Measurements from ENCODE around the gene PCNX1. TPM values are rescaled to one million over a fixed set of nuclear protein-coding genes. Genes with fewer than 3 reads are reported as not detected.

Gene PCNX1
- total and polyA plus RNA-seq, 2 experiments from 2014 or later, result 10.0 to 64.2 TPM

- Histone ChIP-seq H3K36me3 (replicated peaks; ENCODE audit: insufficient read depth, low read depth) (no peaks in the 10 kb centered on the region), H4K20me1 (ENCODE audit: insufficient read depth, poor library complexity, severe bottlenecking) (no peaks in the 10 kb centered on the region), H3K4me2 (no peak overlapping the region), H3K4me1 (ENCODE audit: insufficient read depth) (no peaks in the 10 kb centered on the region), H3K79me2 (no peaks in the 10 kb centered on the region), H3K9me2 (replicated peaks; ENCODE audit: insufficient read depth) (no peaks in the 10 kb centered on the region), H3K27ac (peak overlapping the region; percentile 44), H3K27me3 (peaks cover 2% of the 10 kb centered on the region), H3K9me3 (ENCODE audit: low read depth) (no peaks in the 10 kb centered on the region), H2AFZ (no peak overlapping the region), H3K4me3 (no peak overlapping the region)
- no peak for TF ChIP-seq EZH2 (IDR thresholded peaks at IDR 0.05; ENCODE audit: borderline replicate concordance)
- no peak for TF ChIP-seq EZH2phosphoT487 (IDR thresholded peaks at IDR 0.05; ENCODE audit: low read depth, severe bottlenecking, unreplicated experiment)
- TF ChIP-seq, protein P1, sequence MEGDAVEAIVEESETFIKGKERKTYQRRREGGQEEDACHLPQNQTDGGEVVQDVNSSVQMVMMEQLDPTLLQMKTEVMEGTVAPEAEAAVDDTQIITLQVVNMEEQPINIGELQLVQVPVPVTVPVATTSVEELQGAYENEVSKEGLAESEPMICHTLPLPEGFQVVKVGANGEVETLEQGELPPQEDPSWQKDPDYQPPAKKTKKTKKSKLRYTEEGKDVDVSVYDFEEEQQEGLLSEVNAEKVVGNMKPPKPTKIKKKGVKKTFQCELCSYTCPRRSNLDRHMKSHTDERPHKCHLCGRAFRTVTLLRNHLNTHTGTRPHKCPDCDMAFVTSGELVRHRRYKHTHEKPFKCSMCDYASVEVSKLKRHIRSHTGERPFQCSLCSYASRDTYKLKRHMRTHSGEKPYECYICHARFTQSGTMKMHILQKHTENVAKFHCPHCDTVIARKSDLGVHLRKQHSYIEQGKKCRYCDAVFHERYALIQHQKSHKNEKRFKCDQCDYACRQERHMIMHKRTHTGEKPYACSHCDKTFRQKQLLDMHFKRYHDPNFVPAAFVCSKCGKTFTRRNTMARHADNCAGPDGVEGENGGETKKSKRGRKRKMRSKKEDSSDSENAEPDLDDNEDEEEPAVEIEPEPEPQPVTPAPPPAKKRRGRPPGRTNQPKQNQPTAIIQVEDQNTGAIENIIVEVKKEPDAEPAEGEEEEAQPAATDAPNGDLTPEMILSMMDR (IDR thresholded peaks at IDR 0.05; ENCODE audit: poor library complexity), result no peak
- no peak for DNase-seq (ENCODE audit: low spot score)
- WGBS (ENCODE audit: low lambda C conversion rate, missing lambda C conversion rate), result 83% methylated on average over 3 of the region's 3 CpGs
Measured at GRCh38 chr14:70887737-70888499, 19.3 kb upstream of the PCNX1 start.

- Histone ChIP-seq H3K27me3 (peaks cover 2% of the 10 kb centered on the region), H3K4me2 (no peak overlapping the region), H3K9me2 (replicated peaks; ENCODE audit: insufficient read depth) (no peaks in the 10 kb centered on the region), H3K79me2 (no peaks in the 10 kb centered on the region), H3K9me3 (ENCODE audit: low read depth) (no peaks in the 10 kb centered on the region), H3K4me3 (no peak overlapping the region), H3K27ac (no peak overlapping the region), H4K20me1 (ENCODE audit: insufficient read depth, poor library complexity, severe bottlenecking) (no peaks in the 10 kb centered on the region), H3K4me1 (ENCODE audit: insufficient read depth) (no peaks in the 10 kb centered on the region), H3K36me3 (replicated peaks; ENCODE audit: insufficient read depth, low read depth) (no peaks in the 10 kb centered on the region), H2AFZ (no peak overlapping the region)
- 64% methylated on average over 1 of the region's 1 CpG for WGBS (ENCODE audit: low lambda C conversion rate, missing lambda C conversion rate)
- no peak for DNase-seq (ENCODE audit: low spot score)
- TF ChIP-seq, protein P1 (IDR thresholded peaks at IDR 0.05; ENCODE audit: poor library complexity), result no peak
- no peak for TF ChIP-seq EZH2phosphoT487 (IDR thresholded peaks at IDR 0.05; ENCODE audit: low read depth, severe bottlenecking, unreplicated experiment)
- TF ChIP-seq EZH2 (IDR thresholded peaks at IDR 0.05; ENCODE audit: borderline replicate concordance), result no peak
Measured at GRCh38 chr14:70888681-70889175, 18.5 kb upstream of the PCNX1 start.

DNA sequence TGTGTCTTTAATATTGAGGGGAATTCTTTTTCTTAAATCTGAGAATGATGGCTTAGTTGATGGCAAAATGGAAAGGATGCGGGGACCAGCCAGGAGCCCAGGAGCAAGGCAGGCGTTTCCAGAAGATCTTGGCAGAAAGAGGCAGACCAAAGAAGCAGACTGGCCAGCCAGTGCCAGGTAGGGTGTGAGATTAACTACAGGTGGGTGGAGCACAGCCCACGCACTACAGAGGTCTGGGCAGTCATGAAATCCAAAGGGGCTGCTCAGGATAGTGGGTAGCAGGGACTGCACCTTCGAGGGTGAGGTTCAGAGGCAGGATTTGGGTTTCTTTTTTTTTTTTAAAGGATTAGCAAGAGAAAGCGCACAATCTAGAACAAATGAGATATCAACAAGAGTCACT lies 17.7 kb upstream of the PCNX1 start:
- 85% methylated on average over 5 of the region's 5 CpGs for WGBS (ENCODE audit: low lambda C conversion rate, missing lambda C conversion rate)
- no peaks in the 10 kb centered on the region for H3K36me3 ChIP-seq (replicated peaks; ENCODE audit: insufficient read depth, low read depth)
- H3K4me2 ChIP-seq, result no peak overlapping the region
- H3K9me2 ChIP-seq (replicated peaks; ENCODE audit: insufficient read depth), result no peaks in the 10 kb centered on the region
- no peaks in the 10 kb centered on the region for H4K20me1 ChIP-seq (ENCODE audit: insufficient read depth, poor library complexity, severe bottlenecking)
- no peak overlapping the region for H3K4me3 ChIP-seq
- DNase-seq (ENCODE audit: low spot score), result no peak
- H3K9me3 ChIP-seq (ENCODE audit: low read depth), result no peaks in the 10 kb centered on the region
- no peak overlapping the region for H3K27ac ChIP-seq
- TF ChIP-seq EZH2 (IDR thresholded peaks at IDR 0.05; ENCODE audit: borderline replicate concordance), result no peak
- TF ChIP-seq EZH2phosphoT487 (IDR thresholded peaks at IDR 0.05; ENCODE audit: low read depth, severe bottlenecking, unreplicated experiment), result no peak
- TF ChIP-seq, protein P1 (IDR thresholded peaks at IDR 0.05; ENCODE audit: poor library complexity), result no peak
- H2AFZ ChIP-seq, result no peak overlapping the region
- H3K27me3 ChIP-seq, result peaks cover 2% of the 10 kb centered on the region
- H3K4me1 ChIP-seq (ENCODE audit: insufficient read depth), result no peaks in the 10 kb centered on the region
- no peaks in the 10 kb centered on the region for H3K79me2 ChIP-seq

Measured in hepatocyte (in vitro differentiated cells).